ENCODE data around the gene NTF3. TPM values are rescaled to one million over a fixed set of nuclear protein-coding genes. Genes with fewer than 3 reads are reported as not detected.

Gene NTF3
- total RNA-seq, 4 donors from 2014 or later = 0.18 to 0.23 TPM; not detected in 2

DNA sequence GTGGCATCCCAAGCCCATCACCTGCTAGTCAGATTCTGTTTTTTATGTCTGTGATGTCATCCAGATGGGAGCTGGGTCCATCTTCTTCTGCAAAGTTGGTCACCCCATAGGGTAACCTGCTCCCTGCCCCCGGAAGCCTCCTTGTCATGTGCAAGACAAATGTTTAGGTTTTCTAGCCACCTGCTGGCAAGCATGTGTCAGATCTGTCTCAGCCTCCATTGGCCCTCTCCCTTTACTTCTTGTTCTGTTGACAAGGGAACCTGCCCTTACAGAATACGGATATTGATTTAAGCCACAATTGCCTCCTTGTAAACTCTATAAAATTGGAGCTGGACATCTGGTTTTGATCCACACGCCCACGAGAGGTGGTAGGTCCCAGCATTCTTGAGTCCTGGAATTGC is 7.5 kb downstream of the NTF3 start:
- in situ Hi-C loops (cut with MboI; ENCODE audit: low sequenced_read_pairs in 4 of 4) = loop anchor here in 3 of 4 donors (10.0 to 25.0 kb wide), 4 partner anchors 227 to 577 kb away; no protein-coding TSS in a partner anchor
- no peak for TF ChIP-seq CTCF (IDR thresholded peaks at IDR 0.05 in 4 of 5, conservative IDR thresholded peaks at IDR 0.05 in 1 of 5)
- no peak for TF ChIP-seq POLR2A (IDR thresholded peaks at IDR 0.05)
- H3K27ac ChIP-seq = no peak overlapping the region
- no peaks in the 10 kb centered on the region for H3K9me3 ChIP-seq
- H3K27me3 ChIP-seq = no peaks in the 10 kb centered on the region
- ATAC-seq = no peak
- no peak overlapping the region for H3K4me3 ChIP-seq
- peaks cover 11 to 19% of the 10 kb centered on the region in 2 donors for H3K4me1 ChIP-seq
- no peaks in the 10 kb centered on the region for H3K36me3 ChIP-seq
- intact Hi-C loops (cut with DNase I; ENCODE audit: low total_unique reads) = no loop called here
- no peak for DNase-seq

DNA sequence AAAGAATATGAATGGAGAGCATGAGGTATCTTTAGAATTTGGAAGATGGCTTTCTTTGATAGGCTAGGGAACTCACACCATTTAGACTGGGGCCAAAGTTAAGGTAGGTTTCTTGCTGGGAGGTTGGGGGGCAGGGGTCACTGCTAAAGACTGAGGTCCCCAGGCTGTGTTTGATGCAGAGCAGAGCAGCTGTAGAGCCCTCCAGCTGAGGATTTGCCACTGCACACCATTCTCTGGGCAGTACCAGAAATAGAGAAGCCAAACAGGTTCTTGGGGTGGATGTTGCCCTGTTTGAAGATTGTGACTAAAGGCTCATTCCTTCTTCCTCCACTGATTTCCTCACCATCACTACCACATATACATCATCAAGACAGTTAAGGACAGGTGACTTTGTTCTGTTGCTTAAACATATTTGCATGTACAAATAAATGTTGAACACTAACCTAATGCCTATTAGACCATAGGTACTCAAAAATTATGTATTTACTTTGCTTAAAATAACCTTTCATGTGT is 7.9 kb downstream of the NTF3 start:
- H3K4me1 ChIP-seq = peaks cover 11 to 19% of the 10 kb centered on the region in 2 donors
- in situ Hi-C loops (cut with MboI; ENCODE audit: low sequenced_read_pairs in 4 of 4) (loop anchor here (10.0 to 25.0 kb wide), 7 partner anchors 228 to 578 kb away; no protein-coding TSS in a partner anchor), intact Hi-C loops (cut with DNase I; ENCODE audit: low total_unique reads) (no loop called here)
- no peaks in the 10 kb centered on the region for H3K36me3 ChIP-seq
- no peaks in the 10 kb centered on the region for H3K27me3 ChIP-seq
- TF ChIP-seq CTCF (IDR thresholded peaks at IDR 0.05 in 4 of 5, conservative IDR thresholded peaks at IDR 0.05 in 1 of 5) = no peak
- TF ChIP-seq POLR2A (IDR thresholded peaks at IDR 0.05) = no peak
- H3K9me3 ChIP-seq = no peaks in the 10 kb centered on the region
- DNase-seq (no peak), ATAC-seq (no peak)
- no peak overlapping the region for H3K4me3 ChIP-seq
- no peak overlapping the region for H3K27ac ChIP-seq

GRCh38 chr12:5440978-5441377 is 9.1 kb downstream of the NTF3 start:
- intact Hi-C loops (cut with DNase I; ENCODE audit: low total_unique reads) (no loop called here), in situ Hi-C loops (cut with MboI; ENCODE audit: low sequenced_read_pairs in 4 of 4) (loop anchor here in 3 of 4 donors (10.0 to 25.0 kb wide), 6 partner anchors 229 to 579 kb away; no protein-coding TSS in a partner anchor)
- H3K36me3 ChIP-seq = no peaks in the 10 kb centered on the region
- no peak overlapping the region for H3K4me3 ChIP-seq
- TF ChIP-seq POLR2A (IDR thresholded peaks at IDR 0.05) (no peak), CTCF (IDR thresholded peaks at IDR 0.05 in 4 of 5, conservative IDR thresholded peaks at IDR 0.05 in 1 of 5) (no peak)
- H3K4me1 ChIP-seq = peaks cover 11 to 19% of the 10 kb centered on the region in 2 donors
- ATAC-seq (no peak), DNase-seq (no peak)
- H3K9me3 ChIP-seq = no peaks in the 10 kb centered on the region
- no peak overlapping the region for H3K27ac ChIP-seq
- no peaks in the 10 kb centered on the region for H3K27me3 ChIP-seq

DNA sequence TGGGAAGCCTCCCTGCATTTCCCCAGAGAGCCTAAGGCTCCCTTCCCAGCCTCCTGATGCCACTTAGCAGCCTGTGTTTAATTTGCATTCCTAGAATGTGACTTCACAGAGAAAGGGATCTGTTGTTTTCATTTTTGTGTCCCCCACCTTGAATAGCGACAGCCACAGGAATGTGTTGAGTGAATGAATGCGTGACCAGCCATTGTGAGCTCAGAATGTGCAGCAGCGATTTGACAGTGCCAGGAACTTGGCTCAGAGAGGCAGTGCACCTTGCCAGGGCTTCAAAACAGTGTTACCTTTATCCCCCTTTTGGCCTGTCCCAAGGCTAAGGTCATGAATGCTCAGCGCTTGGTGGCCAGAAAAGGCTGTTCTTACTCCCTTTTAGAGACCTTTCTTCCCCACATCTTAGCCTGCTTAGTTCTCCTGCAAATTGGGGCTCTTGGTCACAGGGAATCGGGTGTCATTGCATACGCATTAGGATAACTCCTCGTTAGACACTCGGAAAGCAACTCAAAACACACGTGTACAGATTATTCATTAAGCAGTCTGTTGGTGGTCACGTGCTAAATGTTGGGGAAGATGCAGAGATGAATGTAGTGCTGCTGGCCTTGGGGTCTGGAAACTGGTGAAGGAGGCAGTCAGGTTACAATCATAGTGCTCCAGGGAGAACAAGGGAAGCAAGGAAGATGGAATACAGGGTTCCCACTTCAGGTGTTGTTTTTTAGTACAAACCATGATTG is 9.8 kb downstream of the NTF3 start:
- Histone ChIP-seq H3K27me3 (no peaks in the 10 kb centered on the region), H3K9me3 (no peaks in the 10 kb centered on the region), H3K36me3 (no peaks in the 10 kb centered on the region), H3K4me3 (no peak overlapping the region), H3K4me1 (peaks cover 11 to 16% of the 10 kb centered on the region in 2 donors), H3K27ac (no peak overlapping the region)
- ATAC-seq (no peak), DNase-seq (no peak)
- intact Hi-C loops (cut with DNase I; ENCODE audit: low total_unique reads) = loop anchor here (1.0 to 2.0 kb wide), 5 partner anchors 13 to 419 kb away; no protein-coding TSS in a partner anchor
- in situ Hi-C loops (cut with MboI; ENCODE audit: low sequenced_read_pairs in 4 of 4) = loop anchor here in 3 of 4 donors (10.0 to 25.0 kb wide), 6 partner anchors 229 to 579 kb away; no protein-coding TSS in a partner anchor
- no peak for TF ChIP-seq CTCF (IDR thresholded peaks at IDR 0.05 in 4 of 5, conservative IDR thresholded peaks at IDR 0.05 in 1 of 5)
- TF ChIP-seq POLR2A (IDR thresholded peaks at IDR 0.05) = no peak

Data from gastrocnemius medialis (tissue), 4 donors.